B cell (primary cell): ENCODE results near the gene ESRRA. TPM values are rescaled to one million over a fixed set of nuclear protein-coding genes. Genes with fewer than 3 reads are reported as not detected.
A peak's percentile ranks its signal among the peaks of the same experiment; 100 is the strongest.

ENCODE experiments used
- ATAC-seq: fragments of 200-7000 bp; cut with Tn5 transposase; one replicate; pipeline ENCODE4 v1.10.0; 2021; ENCODE audit warnings: low read depth, mild to moderate bottlenecking, moderate number of reproducible peaks, moderate library complexity
- CTCF ChIA-PET: fragments of 350-600 bp; sonication (Branson Sonifier 250); formaldehyde crosslinking; loops from one replicate; lab custom pipeline; 2021; ENCODE audit warnings: antibody characterized with exemption, inconsistent platforms; lab: Charles Lee
- POLR2A ChIA-PET: fragments of 350-600 bp; sonication (Branson Sonifier 250); formaldehyde crosslinking; loops from one replicate; lab custom pipeline; 2021; ENCODE audit warnings: antibody characterized with exemption; lab: Charles Lee
- DNase-seq: peaks from one replicate; pipeline ENCODE4 v3.0.0; 2013
- H2AFZ ChIP-seq: 2 replicates; pipeline ENCODE4 v1.6.1; 2012; ENCODE audit warnings: mild to moderate bottlenecking, low read depth, low read length; ENCODE audit not compliant: insufficient read depth, poor library complexity, severe bottlenecking
- H3K27ac ChIP-seq, 2 donors: 1 replicate in 1 of 2; 2 replicates in 1 of 2; pipeline ENCODE4 v1.5.1; 2012 to 2013; ENCODE audit warnings: low read length in 2 of 2, mild to moderate bottlenecking in 2 of 2, moderate library complexity in 1 of 2
- H3K27me3 ChIP-seq, 4 experiments: fragments of 200-600 bp in 1 of 4; sonication (generic) in 1 of 4; replicated peaks in 1 of 4; 1 replicate in 2 of 4; 2 replicates in 2 of 4; pipeline versions ENCODE4 v1.6.1 to v1.7.0; 2013 to 2016; ENCODE audit warnings: low read length in 3 of 4, mild to moderate bottlenecking in 2 of 4, mixed read lengths in 1 of 4, moderate library complexity in 1 of 4; ENCODE audit not compliant: insufficient read depth in 4 of 4, control insufficient read depth in 3 of 4; ENCODE audit errors: control extremely low read depth in 1 of 4
- H3K36me3 ChIP-seq, 2 experiments: replicated peaks in 1 of 2; 1 replicate in 1 of 2; 2 replicates in 1 of 2; pipeline versions ENCODE4 v1.6.1 to v1.7.1; 2013; ENCODE audit warnings: low read length in 1 of 2; ENCODE audit not compliant: insufficient read depth in 2 of 2, control insufficient read depth in 1 of 2; ENCODE audit errors: control extremely low read depth in 1 of 2, extremely low read depth in 1 of 2
- H3K4me1 ChIP-seq, 2 donors: fragments of 200-600 bp in 1 of 2; sonication (generic) in 1 of 2; 1 replicate in 1 of 2; 2 replicates in 1 of 2; pipeline versions ENCODE4 v1.5.1 to v1.6.1; 2013 to 2017; ENCODE audit warnings: low read length in 2 of 2; ENCODE audit not compliant: control insufficient read depth in 2 of 2, insufficient read depth in 2 of 2
- H3K4me2 ChIP-seq: replicated peaks from 2 replicates; pipeline ENCODE3; 2012; ENCODE audit warnings: mild to moderate bottlenecking, low read depth, low read length; ENCODE audit not compliant: poor library complexity, severe bottlenecking
- H3K4me3 ChIP-seq, 5 experiments: fragments of 200-600 bp in 1 of 5; sonication (generic) in 1 of 5; 1 replicate in 3 of 5; 2 replicates in 2 of 5; pipeline versions ENCODE4 v1.5.1 to v1.7.0; 2011 to 2016; ENCODE audit warnings: low read length in 4 of 5, mild to moderate bottlenecking in 4 of 5, low read depth in 2 of 5, control low read depth in 1 of 5, moderate library complexity in 1 of 5; ENCODE audit not compliant: insufficient read depth in 1 of 5; ENCODE audit errors: control extremely low read depth in 1 of 5, extremely low read depth in 1 of 5
- H3K79me2 ChIP-seq: fragments of 200-600 bp; sonication (generic); one replicate; pipeline ENCODE4 v1.6.0; 2016; ENCODE audit warnings: low read length; ENCODE audit not compliant: control insufficient read depth, insufficient read depth
- H3K9ac ChIP-seq: fragments of 200-600 bp; sonication (generic); 2 replicates; pipeline ENCODE4 v1.6.1; 2017; ENCODE audit warnings: mild to moderate bottlenecking, low read length, moderate library complexity
- H3K9me3 ChIP-seq, 3 donors: one replicate each; pipeline versions ENCODE4 v1.6.1 to v1.7.1; 2013; ENCODE audit warnings: low read length in 2 of 3; ENCODE audit not compliant: control insufficient read depth in 2 of 3, insufficient read depth in 1 of 3; ENCODE audit errors: control extremely low read depth in 1 of 3
- H4K20me1 ChIP-seq: 2 replicates; pipeline ENCODE4 v1.6.0; 2012; ENCODE audit warnings: mild to moderate bottlenecking, low read length; ENCODE audit not compliant: insufficient read depth, control insufficient read depth, poor library complexity, severe bottlenecking
- H3K27ac Mint-ChIP-seq: one replicate; pipeline ENCODE4 v1.8.0; 2021; ENCODE audit warnings: mixed read lengths
- H3K27me3 Mint-ChIP-seq: one replicate; pipeline ENCODE4 v1.8.0; 2021; ENCODE audit warnings: mixed read lengths
- H3K4me1 Mint-ChIP-seq: one replicate; pipeline ENCODE4 v1.8.0; 2021; ENCODE audit warnings: mixed read lengths
- H3K4me3 Mint-ChIP-seq: one replicate; pipeline ENCODE4 v1.8.0; 2021; ENCODE audit warnings: mixed read lengths
- H3K9me3 Mint-ChIP-seq: one replicate; pipeline ENCODE4 v1.8.0; 2022; ENCODE audit warnings: mixed read lengths; ENCODE audit not compliant: insufficient read depth
- CTCF ChIP-seq: fragments of 200-600 bp; IDR thresholded peaks from one replicate; pipeline ENCODE4 v1.8.0; 2022; ENCODE audit warnings: antibody characterized with exemption, mild to moderate bottlenecking
- EZH2 ChIP-seq: IDR thresholded peaks from 2 replicates; pipeline ENCODE4 v1.6.1; 2012; ENCODE audit warnings: borderline replicate concordance, low read depth, mild to moderate bottlenecking, moderate library complexity, low read length; ENCODE audit not compliant: insufficient read depth, poor library complexity, severe bottlenecking
- WGBS: methylation state at CpG from one replicate; pipeline ENCODE4 v1.1.5; 2013; ENCODE audit warnings: missing lambda C conversion rate; ENCODE audit not compliant: insufficient coverage; 5-methylcytosine and 5-hydroxymethylcytosine counted together
- intact Hi-C: fragments of 100-400 bp; cut with micrococcal nuclease; formaldehyde crosslinking; loops from one replicate; pipeline ENCODE4 v1.10.0; 2022
- polyA plus RNA-seq: library from polyadenylated mRNA; depleted of rRNA; stranded (reverse); fragments of >200 nt; gene quantifications from 2 replicates; pipeline ENCODE4 v1.2.3, GENCODE V29; 2012
- total RNA-seq, 2 donors: library from RNA; stranded (reverse); fragments of 120-200 nt in 1 of 2; gene quantifications; 1 replicate in 1 of 2; 2 replicates in 1 of 2; pipeline versions ENCODE4 v1.2.3 to v1.2.4, GENCODE V29; 2013 to 2022

ESRRA gene
- total and polyA plus RNA-seq, 2 donors (not counting 1 experiment from before 2014, with no cell fraction given) = 16.3 to 39.6 TPM

- no peaks in the 10 kb centered on the region for H3K27me3 Mint-ChIP-seq
- H3K9me3 Mint-ChIP-seq = no peaks in the 10 kb centered on the region
- no peaks in the 10 kb centered on the region for H3K9me3 ChIP-seq
- ATAC-seq (no peak), DNase-seq (no peak)
- H3K36me3 ChIP-seq = peaks cover 0 to 18% of the 10 kb centered on the region in 2 experiments
- POLR2A ChIA-PET = interaction anchor here (1.2 kb wide), 1 partner anchor 42 kb away, joined by 4 read pairs; the partner anchor contains the start of genes PRDX5 and TRMT112
- H3K79me2 ChIP-seq = peaks cover 11% of the 10 kb centered on the region
- H3K4me1 Mint-ChIP-seq = peaks cover 46% of the 10 kb centered on the region
- H3K4me3 Mint-ChIP-seq = peak overlapping the region; percentile 94
- no peaks in the 10 kb centered on the region for H3K27me3 ChIP-seq
- peak overlapping the region; percentile 4 to 86 (median 75) for H3K4me3 ChIP-seq
- peaks cover 31 to 50% of the 10 kb centered on the region in 2 donors for H3K4me1 ChIP-seq
- peak overlapping the region; percentile 93 for H3K4me2 ChIP-seq
- CTCF ChIA-PET = interaction anchor here (0.8 to 10.2 kb wide), 10 partner anchors 18 to 292 kb away, joined by 3 to 188 read pairs (median 5); partner anchors contain the start of genes PRDX5 and TRMT112
- TF ChIP-seq EZH2 (no peak), CTCF (no peak)
- WGBS = 8% methylated on average over 38 of the region's 38 CpGs
- peak overlapping the region; percentile 81 for H3K27ac Mint-ChIP-seq
- intact Hi-C loops = loop anchor here (1.0 to 5.0 kb wide), 2 partner anchors 42 to 87 kb away; partner anchors contain the start of gene PRDX5
- H3K9ac ChIP-seq = peak overlapping the region; percentile 73
- H2AFZ ChIP-seq = peak overlapping the region; percentile 86
- no peak overlapping the region for H3K27ac ChIP-seq
- H4K20me1 ChIP-seq = peaks cover 33% of the 10 kb centered on the region
These were observed 54.6 kb downstream of the ESRRA start for GRCh38 chr11:64359712-64360445.
